NCI-H1092 treated with DMSO at 0.1 percent for 48 hours (cell line): Measurements from ENCODE around the gene SEC61B.

Source experiments
- DNase-seq: peaks from one replicate; lab custom pipeline; 2025; lab: John Stamatoyannopoulos, UW

SEC61B gene

GRCh38 chr9:99274016-99274415, 51.9 kb downstream of the SEC61B start:
- DNase-seq = no peak

DNA sequence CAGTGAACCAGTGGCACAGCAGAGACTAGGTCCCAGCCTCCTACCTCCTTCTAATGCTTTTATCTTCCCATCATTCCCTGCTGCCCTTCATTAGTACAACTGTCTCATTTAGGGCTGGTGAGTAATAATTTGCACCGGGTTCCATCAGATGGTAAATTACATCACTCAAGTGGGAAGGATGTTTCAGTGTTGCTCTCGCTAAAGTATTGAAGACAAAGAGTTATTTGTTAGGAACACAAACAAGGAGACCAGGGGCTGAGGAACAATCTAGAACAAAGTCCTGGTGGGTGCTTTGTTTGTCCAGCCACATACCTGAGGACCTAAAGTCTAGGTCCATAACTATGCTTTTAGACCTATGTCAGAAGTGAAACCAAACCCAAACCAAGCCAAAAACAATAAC, 52.4 kb downstream of the SEC61B start:
- DNase-seq = no peak
